ENCODE data around the gene NDUFS6.
A peak's percentile ranks its signal among the peaks of the same experiment; 100 is the strongest.

The NDUFS6 gene

DNA sequence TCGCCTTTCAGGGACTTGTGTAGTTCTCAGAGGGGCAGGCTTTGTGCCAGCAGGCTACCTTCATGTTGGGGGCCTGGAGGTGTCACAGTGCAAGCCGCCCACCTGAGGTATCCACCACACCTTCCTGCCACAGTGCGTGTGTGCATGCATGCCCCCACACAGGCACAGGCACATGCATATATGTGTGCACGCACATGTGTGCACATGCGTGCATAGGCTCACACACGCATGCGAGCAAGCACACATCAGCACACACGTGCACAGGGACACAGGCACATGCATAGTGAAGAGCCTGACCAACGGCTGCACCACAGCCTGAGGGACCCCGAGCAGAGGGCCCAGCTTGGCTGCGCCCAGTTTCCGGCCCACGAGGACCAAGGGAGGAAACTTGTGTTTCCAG lies 45.4 kb downstream of the NDUFS6 start:
- no peaks in the 10 kb centered on the region for H3K79me2 ChIP-seq (ENCODE audit: control insufficient read depth, insufficient read depth, low read length, poor library complexity)
- H2AK5ac ChIP-seq (ENCODE audit: low read length) = no peak overlapping the region
- peak overlapping the region; percentile 14 for H3K23ac ChIP-seq (ENCODE audit: low read length)
- DNase-seq = no peak
- H2BK12ac ChIP-seq (ENCODE audit: low read length) = no peak overlapping the region
- no peak overlapping the region for H2BK120ac ChIP-seq (ENCODE audit: insufficient read depth, low read length, poor library complexity)
- no peak overlapping the region for H3K18ac ChIP-seq (ENCODE audit: low read length)
- no peak overlapping the region for H3K9ac ChIP-seq (ENCODE audit: low read length)
- no peak overlapping the region for H3K4ac ChIP-seq (ENCODE audit: low read depth, low read length)
- H3K4me1 ChIP-seq (ENCODE audit: control insufficient read depth in 1 of 2, insufficient read depth in 2 of 2, low read length in 2 of 2) = peaks cover 6% of the 10 kb centered on the region in 2 experiments
- no peak overlapping the region for H3K4me2 ChIP-seq (ENCODE audit: low read length)
- peaks cover 2% of the 10 kb centered on the region for H3K9me3 ChIP-seq (ENCODE audit: insufficient read depth, low read depth, low read length)
- no peak overlapping the region for H2AFZ ChIP-seq (ENCODE audit: insufficient read depth, low read length, poor library complexity)
- no peak overlapping the region for H4K12ac ChIP-seq (ENCODE audit: low read depth, low read length)
- no peak overlapping the region for H3K27ac ChIP-seq (ENCODE audit: low read depth, low read length)
- no peak overlapping the region for H2BK5ac ChIP-seq (ENCODE audit: low read depth, low read length, poor library complexity)
- H3K27me3 ChIP-seq (ENCODE audit: insufficient read depth, low read length) = peaks cover 12% of the 10 kb centered on the region
- no peaks in the 10 kb centered on the region for H3K36me3 ChIP-seq (ENCODE audit: control insufficient read depth in 1 of 2, insufficient read depth in 2 of 2, low read length in 2 of 2)
- no peak overlapping the region for H4K91ac ChIP-seq (ENCODE audit: low read depth, low read length)
- H4K8ac ChIP-seq (ENCODE audit: low read depth, low read length) = no peak overlapping the region
- H3K79me1 ChIP-seq (ENCODE audit: low read length) = no peaks in the 10 kb centered on the region
- no CpG with 5 or more reads among the region's 13 CpGs for WGBS (ENCODE audit: extremely low coverage, insufficient coverage, insufficient read length)
- H3K14ac ChIP-seq (ENCODE audit: low read length) = no peak overlapping the region
- H3K4me3 ChIP-seq (ENCODE audit: low read depth, low read length) = peak overlapping the region; percentile 47

DNA sequence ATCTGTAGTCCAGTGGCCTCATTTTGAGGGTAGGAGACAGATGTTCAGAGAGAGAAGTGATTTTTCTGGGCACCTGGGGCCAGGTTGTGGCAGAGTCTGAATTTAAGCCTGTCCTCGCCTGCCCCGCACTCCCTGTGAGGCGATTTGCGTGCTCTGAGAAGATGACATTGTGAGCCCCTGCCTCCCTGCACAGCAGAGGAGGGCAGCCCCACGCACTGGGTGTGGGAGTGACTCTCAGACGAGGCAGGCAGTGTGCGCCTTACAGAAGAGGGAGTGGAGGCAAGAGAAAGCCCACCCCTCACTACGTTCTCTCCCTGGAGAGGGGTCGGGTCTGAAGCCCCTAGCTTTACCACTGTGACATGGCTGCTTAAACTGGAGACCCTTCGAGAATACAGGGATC lies 45.8 kb downstream of the NDUFS6 start:
- Histone ChIP-seq H3K27me3 (ENCODE audit: insufficient read depth, low read length) (peaks cover 12% of the 10 kb centered on the region), H4K8ac (ENCODE audit: low read depth, low read length) (no peak overlapping the region), H3K14ac (ENCODE audit: low read length) (no peak overlapping the region), H3K27ac (ENCODE audit: low read depth, low read length) (no peak overlapping the region), H2BK120ac (ENCODE audit: insufficient read depth, low read length, poor library complexity) (no peak overlapping the region), H3K36me3 (ENCODE audit: control insufficient read depth in 1 of 2, insufficient read depth in 2 of 2, low read length in 2 of 2) (no peaks in the 10 kb centered on the region), H2BK5ac (ENCODE audit: low read depth, low read length, poor library complexity) (no peak overlapping the region), H2BK12ac (ENCODE audit: low read length) (no peak overlapping the region), H3K4me1 (ENCODE audit: control insufficient read depth in 1 of 2, insufficient read depth in 2 of 2, low read length in 2 of 2) (peaks cover 6 to 9% of the 10 kb centered on the region in 2 experiments), H3K79me2 (ENCODE audit: control insufficient read depth, insufficient read depth, low read length, poor library complexity) (no peaks in the 10 kb centered on the region), H4K91ac (ENCODE audit: low read depth, low read length) (no peak overlapping the region), H3K18ac (ENCODE audit: low read length) (no peak overlapping the region), H3K4me3 (ENCODE audit: low read depth, low read length) (no peak overlapping the region), H2AFZ (ENCODE audit: insufficient read depth, low read length, poor library complexity) (no peak overlapping the region), H3K4me2 (ENCODE audit: low read length) (no peak overlapping the region), H3K9ac (ENCODE audit: low read length) (no peak overlapping the region), H3K79me1 (ENCODE audit: low read length) (no peaks in the 10 kb centered on the region), H3K9me3 (ENCODE audit: insufficient read depth, low read depth, low read length) (peaks cover 7% of the 10 kb centered on the region), H3K23ac (ENCODE audit: low read length) (no peak overlapping the region), H3K4ac (ENCODE audit: low read depth, low read length) (no peak overlapping the region), H2AK5ac (ENCODE audit: low read length) (no peak overlapping the region), H4K12ac (ENCODE audit: low read depth, low read length) (no peak overlapping the region)
- no CpG with 5 or more reads among the region's 10 CpGs for WGBS (ENCODE audit: extremely low coverage, insufficient coverage, insufficient read length)
- DNase-seq = no peak

DNA sequence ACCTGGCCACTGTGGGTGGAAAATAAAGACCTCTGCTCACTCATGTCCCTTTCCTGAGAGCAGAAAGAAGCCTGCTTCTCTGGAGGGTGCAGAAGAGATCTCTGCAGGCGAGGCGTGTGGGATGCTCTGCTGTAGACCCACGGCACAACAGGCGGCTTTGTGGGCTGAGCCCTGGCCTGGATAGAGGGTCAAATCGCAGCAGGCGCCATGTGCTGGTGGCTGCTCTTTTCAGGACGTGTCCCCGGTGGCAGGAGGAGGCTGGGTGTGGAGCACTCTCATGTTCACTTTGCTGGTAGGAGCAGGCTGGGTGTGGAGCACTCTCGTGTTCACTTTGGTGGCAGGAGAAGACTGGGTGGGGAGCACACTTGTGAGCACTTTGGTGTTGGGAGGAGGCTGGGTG lies 46.4 kb downstream of the NDUFS6 start:
- Histone ChIP-seq H2BK120ac (ENCODE audit: insufficient read depth, low read length, poor library complexity) (no peak overlapping the region), H2BK12ac (ENCODE audit: low read length) (no peak overlapping the region), H3K4me2 (ENCODE audit: low read length) (no peak overlapping the region), H2BK5ac (ENCODE audit: low read depth, low read length, poor library complexity) (no peak overlapping the region), H3K9me3 (ENCODE audit: insufficient read depth, low read depth, low read length) (peaks cover 8% of the 10 kb centered on the region), H4K91ac (ENCODE audit: low read depth, low read length) (no peak overlapping the region), H3K4me3 (ENCODE audit: low read depth, low read length) (peak overlapping the region; percentile 14), H3K36me3 (ENCODE audit: control insufficient read depth in 1 of 2, insufficient read depth in 2 of 2, low read length in 2 of 2) (no peaks in the 10 kb centered on the region), H4K8ac (ENCODE audit: low read depth, low read length) (no peak overlapping the region), H3K27ac (ENCODE audit: low read depth, low read length) (no peak overlapping the region), H3K79me1 (ENCODE audit: low read length) (no peaks in the 10 kb centered on the region), H3K18ac (ENCODE audit: low read length) (no peak overlapping the region), H3K27me3 (ENCODE audit: insufficient read depth, low read length) (peaks cover 12% of the 10 kb centered on the region), H3K14ac (ENCODE audit: low read length) (no peak overlapping the region), H3K23ac (ENCODE audit: low read length) (no peak overlapping the region), H3K4ac (ENCODE audit: low read depth, low read length) (no peak overlapping the region), H2AFZ (ENCODE audit: insufficient read depth, low read length, poor library complexity) (no peak overlapping the region), H3K4me1 (ENCODE audit: control insufficient read depth in 1 of 2, insufficient read depth in 2 of 2, low read length in 2 of 2) (peaks cover 6 to 9% of the 10 kb centered on the region in 2 experiments), H3K9ac (ENCODE audit: low read length) (no peak overlapping the region), H4K12ac (ENCODE audit: low read depth, low read length) (no peak overlapping the region), H2AK5ac (ENCODE audit: low read length) (no peak overlapping the region), H3K79me2 (ENCODE audit: control insufficient read depth, insufficient read depth, low read length, poor library complexity) (no peaks in the 10 kb centered on the region)
- no CpG with 5 or more reads among the region's 9 CpGs for WGBS (ENCODE audit: extremely low coverage, insufficient coverage, insufficient read length)
- DNase-seq = no peak

DNA sequence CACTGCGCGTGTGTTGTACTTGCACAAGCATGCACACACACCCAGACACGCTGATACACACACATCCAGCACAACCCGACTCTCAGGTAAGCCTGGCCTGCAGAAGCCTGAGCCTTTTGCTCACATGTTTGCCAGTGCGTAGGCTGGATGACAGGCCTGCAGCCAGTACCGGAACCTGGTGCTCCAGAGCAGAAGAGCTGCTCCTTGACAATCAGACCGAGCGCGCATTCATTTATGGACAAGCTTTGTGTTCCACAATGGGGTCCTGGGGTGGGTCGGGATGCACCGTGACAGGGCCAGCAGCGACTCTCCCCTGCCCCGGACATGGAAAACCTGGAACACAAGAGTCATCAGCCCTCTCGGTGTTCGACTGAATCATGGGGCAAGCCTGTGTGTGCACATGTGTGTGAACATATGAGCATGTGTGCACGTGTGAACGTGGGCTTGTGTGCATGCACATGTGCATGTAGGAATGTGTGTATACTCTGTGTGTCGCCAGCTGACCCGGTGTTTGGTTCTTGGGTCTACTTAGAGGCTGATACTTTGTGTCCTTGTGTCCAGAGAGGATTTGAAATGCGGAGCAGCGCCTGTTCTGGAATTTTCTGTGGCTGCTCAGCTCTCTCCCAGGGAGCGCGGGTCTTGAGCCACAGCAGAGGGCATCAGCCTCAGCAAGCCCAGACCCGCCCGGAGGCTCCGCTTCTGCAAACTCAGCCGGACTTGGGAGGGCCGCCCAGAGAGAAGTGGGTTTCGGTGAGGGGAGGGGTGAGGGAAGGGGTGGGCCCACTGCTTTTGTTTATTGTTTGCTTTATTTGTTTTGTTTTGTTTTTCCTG lies 49.3 kb downstream of the NDUFS6 start:
- Histone ChIP-seq H4K91ac (ENCODE audit: low read depth, low read length) (no peak overlapping the region), H4K8ac (ENCODE audit: low read depth, low read length) (no peak overlapping the region), H3K9ac (ENCODE audit: low read length) (no peak overlapping the region), H3K79me1 (ENCODE audit: low read length) (no peaks in the 10 kb centered on the region), H3K4me1 (ENCODE audit: control insufficient read depth in 1 of 2, insufficient read depth in 2 of 2, low read length in 2 of 2) (peaks cover 6 to 9% of the 10 kb centered on the region in 2 experiments), H3K27ac (ENCODE audit: low read depth, low read length) (no peak overlapping the region), H3K79me2 (ENCODE audit: control insufficient read depth, insufficient read depth, low read length, poor library complexity) (no peaks in the 10 kb centered on the region), H2BK12ac (ENCODE audit: low read length) (no peak overlapping the region), H3K18ac (ENCODE audit: low read length) (no peak overlapping the region), H3K4ac (ENCODE audit: low read depth, low read length) (no peak overlapping the region), H3K14ac (ENCODE audit: low read length) (no peak overlapping the region), H3K4me3 (ENCODE audit: low read depth, low read length) (no peak overlapping the region), H3K9me3 (ENCODE audit: insufficient read depth, low read depth, low read length) (peaks cover 8% of the 10 kb centered on the region), H3K23ac (ENCODE audit: low read length) (no peak overlapping the region), H4K12ac (ENCODE audit: low read depth, low read length) (no peak overlapping the region), H2AK5ac (ENCODE audit: low read length) (no peak overlapping the region), H3K36me3 (ENCODE audit: control insufficient read depth in 1 of 2, insufficient read depth in 2 of 2, low read length in 2 of 2) (no peaks in the 10 kb centered on the region), H3K27me3 (ENCODE audit: insufficient read depth, low read length) (peaks cover 15% of the 10 kb centered on the region), H2BK120ac (ENCODE audit: insufficient read depth, low read length, poor library complexity) (no peak overlapping the region), H3K4me2 (ENCODE audit: low read length) (peak overlapping the region; percentile 43), H2AFZ (ENCODE audit: insufficient read depth, low read length, poor library complexity) (no peak overlapping the region), H2BK5ac (ENCODE audit: low read depth, low read length, poor library complexity) (no peak overlapping the region)
- DNase-seq = no peak
- WGBS (ENCODE audit: extremely low coverage, insufficient coverage, insufficient read length) = no CpG with 5 or more reads among the region's 29 CpGs
